GM19372 (cell line): ENCODE data around the gene SWAP70.
"Not testable (repeated sequence)": the region's sequence is repeated elsewhere in the genome, so short reads cannot be mapped to it uniquely, and the experiment has no call there.

ENCODE experiments used
- ATAC-seq: cut with Tn5 transposase; IDR thresholded peaks from one replicate; pipeline ENCODE4 v1.9.1; 2021; ENCODE audit warnings: mild to moderate bottlenecking, low read depth, moderate library complexity; ENCODE audit not compliant: unreplicated experiment

Gene SWAP70

GRCh38 chr11:9688716-9689511 is 25.0 kb downstream of the SWAP70 start:
- ATAC-seq: peak; percentile 81

- ATAC-seq: no peak
Measured at GRCh38 chr11:9689721-9690120, 25.8 kb downstream of the SWAP70 start.

- ATAC-seq: no peak
Measured at GRCh38 chr11:9691865-9692264, 28.0 kb downstream of the SWAP70 start.

- ATAC-seq: no peak
Measured at GRCh38 chr11:9692691-9693090, 28.8 kb downstream of the SWAP70 start.

GRCh38 chr11:9693801-9694553 is 30.1 kb downstream of the SWAP70 start:
- no peak for ATAC-seq

GRCh38 chr11:9695228-9695627 is 31.4 kb downstream of the SWAP70 start:
- ATAC-seq: not testable (repeated sequence)

- ATAC-seq: no peak
Measured at GRCh38 chr11:9697766-9698165, 33.9 kb downstream of the SWAP70 start.

- no peak for ATAC-seq
Measured at GRCh38 chr11:9700105-9700801, 36.4 kb downstream of the SWAP70 start.

GRCh38 chr11:9701799-9702198 is 37.9 kb downstream of the SWAP70 start:
- ATAC-seq: no peak

GRCh38 chr11:9703280-9703679 is 39.4 kb downstream of the SWAP70 start:
- no peak for ATAC-seq

GRCh38 chr11:9704037-9704436 is 40.2 kb downstream of the SWAP70 start:
- no peak for ATAC-seq

GRCh38 chr11:9704620-9705019 is 40.7 kb downstream of the SWAP70 start:
- ATAC-seq: no peak

- not testable (repeated sequence) for ATAC-seq
Measured at GRCh38 chr11:9705361-9705760, 41.5 kb downstream of the SWAP70 start.

- no peak for ATAC-seq
Measured at GRCh38 chr11:9708544-9708943, 44.7 kb downstream of the SWAP70 start.

- no peak for ATAC-seq
Measured at GRCh38 chr11:9710223-9710622, 46.3 kb downstream of the SWAP70 start.

GRCh38 chr11:9710852-9711251 is 47.0 kb downstream of the SWAP70 start:
- ATAC-seq: no peak

GRCh38 chr11:9711454-9712307 is 47.8 kb downstream of the SWAP70 start:
- ATAC-seq: no peak

GRCh38 chr11:9714272-9714940 is 50.5 kb downstream of the SWAP70 start:
- ATAC-seq: no peak

GRCh38 chr11:9716275-9717039 is 52.6 kb downstream of the SWAP70 start:
- peak; percentile 73 for ATAC-seq
